Skeletal muscle tissue (tissue), 4 donors: Measurements from ENCODE around the gene SP3. TPM values are rescaled to one million over a fixed set of nuclear protein-coding genes. Genes with fewer than 3 reads are reported as not detected.

Source experiments
- H3K27ac ChIP-seq: one replicate; pipeline ENCODE4 v1.7.0; 2013; ENCODE audit warnings: mild to moderate bottlenecking, low read depth, low read length, inconsistent platforms
- H3K27me3 ChIP-seq, 3 donors: one replicate each; pipeline ENCODE4 v1.7.0; 2013; ENCODE audit warnings: low read length in 3 of 3; ENCODE audit not compliant: control insufficient read depth in 3 of 3, insufficient read depth in 3 of 3
- H3K36me3 ChIP-seq, 3 donors: one replicate each; pipeline ENCODE4 v1.7.0; 2013; ENCODE audit warnings: low read length in 3 of 3; ENCODE audit not compliant: control insufficient read depth in 3 of 3, insufficient read depth in 3 of 3
- H3K4me1 ChIP-seq, 3 donors: one replicate each; pipeline ENCODE4 v1.7.0; 2013; ENCODE audit warnings: low read length in 3 of 3, mild to moderate bottlenecking in 3 of 3; ENCODE audit not compliant: control insufficient read depth in 3 of 3, insufficient read depth in 3 of 3
- H3K4me3 ChIP-seq, 3 donors: one replicate each; pipeline ENCODE4 v1.7.0; 2013; ENCODE audit warnings: low read length in 3 of 3
- H3K9ac ChIP-seq, 3 donors: one replicate each; pipeline ENCODE4 v1.7.0; 2013; ENCODE audit warnings: low read length in 3 of 3, mild to moderate bottlenecking in 3 of 3, moderate library complexity in 2 of 3, low read depth in 1 of 3
- H3K9me3 ChIP-seq, 3 donors: one replicate each; pipeline ENCODE4 v1.7.0; 2013; ENCODE audit warnings: low read length in 3 of 3; ENCODE audit not compliant: control insufficient read depth in 3 of 3
- total RNA-seq: library from RNA; depleted of rRNA; stranded (reverse); fragments of >200 nt; gene quantifications from one replicate; pipeline ENCODE4 v1.2.3, GENCODE V29; 2014
- donor health status: Osteomylitis.

SP3 gene
- total RNA-seq, 1 donor from 2014 or later, result 90.3 TPM

DNA sequence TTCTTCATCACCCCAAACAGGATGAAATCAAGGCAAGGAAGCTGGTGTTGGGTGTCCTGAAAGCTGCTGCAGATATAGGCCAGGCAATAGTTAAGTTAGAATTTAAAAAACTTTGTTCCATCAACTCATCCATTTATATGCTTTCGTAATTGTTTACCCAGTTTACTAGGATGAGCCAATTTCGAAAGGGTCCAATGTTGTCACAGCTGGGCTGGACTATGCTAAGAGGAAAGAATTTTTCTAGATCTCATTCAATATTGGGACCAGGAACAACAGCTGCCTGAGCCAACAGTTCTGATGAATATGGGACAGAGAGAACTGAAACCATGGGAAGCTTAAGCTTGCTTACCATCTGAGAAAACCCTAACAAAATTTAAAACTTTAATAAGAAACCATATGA lies 21.6 kb upstream of the SP3 start:
- Histone ChIP-seq H3K9ac (no peak overlapping the region), H3K27me3 (no peaks in the 10 kb centered on the region), H3K4me3 (no peak overlapping the region), H3K4me1 (peaks cover 22 to 33% (median 30%) of the 10 kb centered on the region in 3 donors), H3K9me3 (no peaks in the 10 kb centered on the region), H3K36me3 (no peaks in the 10 kb centered on the region), H3K27ac (peak overlapping the region; percentile 28)

- H3K27ac ChIP-seq, result no peak overlapping the region
- no peak overlapping the region for H3K4me3 ChIP-seq
- no peaks in the 10 kb centered on the region for H3K36me3 ChIP-seq
- peaks cover 11 to 21% (median 19%) of the 10 kb centered on the region in 3 donors for H3K4me1 ChIP-seq
- no peak overlapping the region for H3K9ac ChIP-seq
- no peaks in the 10 kb centered on the region for H3K27me3 ChIP-seq
- H3K9me3 ChIP-seq, result no peaks in the 10 kb centered on the region
Observed at GRCh38 chr2:173985605-173985992, 20.4 kb upstream of the SP3 start.

- Histone ChIP-seq H3K9me3 (no peaks in the 10 kb centered on the region), H3K9ac (no peak overlapping the region), H3K27ac (no peak overlapping the region), H3K4me3 (no peak overlapping the region), H3K27me3 (no peaks in the 10 kb centered on the region), H3K4me1 (peaks cover 7 to 16% (median 14%) of the 10 kb centered on the region in 3 donors), H3K36me3 (no peaks in the 10 kb centered on the region)
Observed at GRCh38 chr2:173984866-173985604, 19.9 kb upstream of the SP3 start.

DNA sequence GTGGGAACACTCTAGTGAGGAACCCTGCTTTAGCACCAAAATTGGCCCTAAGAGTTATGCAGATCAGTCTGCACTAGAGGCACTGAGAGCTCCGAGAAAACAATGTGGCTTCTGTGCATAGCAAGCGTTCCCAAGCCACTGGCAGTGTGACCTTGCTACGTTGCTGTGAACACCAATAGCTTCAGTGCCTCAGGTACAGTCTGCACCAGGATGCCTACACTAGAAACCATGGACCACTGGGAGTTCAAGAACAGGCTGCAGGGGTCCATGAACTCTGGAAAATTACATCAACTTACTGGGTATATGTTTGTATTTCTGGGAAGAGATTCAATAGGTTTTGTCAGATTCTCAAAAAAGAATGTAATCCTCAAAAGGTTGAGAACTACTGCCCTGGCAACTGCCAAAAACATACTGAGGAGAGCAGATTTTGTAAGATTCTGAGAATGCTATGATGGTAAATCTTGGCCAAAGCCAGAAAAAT lies 18.3 kb upstream of the SP3 start:
- H3K9ac ChIP-seq, result no peak overlapping the region
- peaks cover 5 to 12% (median 9%) of the 10 kb centered on the region in 3 donors for H3K4me1 ChIP-seq
- no peaks in the 10 kb centered on the region for H3K36me3 ChIP-seq
- H3K27ac ChIP-seq, result no peak overlapping the region
- H3K27me3 ChIP-seq, result no peaks in the 10 kb centered on the region
- no peaks in the 10 kb centered on the region for H3K9me3 ChIP-seq
- H3K4me3 ChIP-seq, result no peak overlapping the region

- H3K27ac ChIP-seq, result no peak overlapping the region
- H3K36me3 ChIP-seq, result no peaks in the 10 kb centered on the region
- H3K9me3 ChIP-seq, result no peaks in the 10 kb centered on the region
- peaks cover 5 to 12% (median 9%) of the 10 kb centered on the region in 3 donors for H3K4me1 ChIP-seq
- no peak overlapping the region for H3K4me3 ChIP-seq
- no peak overlapping the region for H3K9ac ChIP-seq
- H3K27me3 ChIP-seq, result no peaks in the 10 kb centered on the region
Observed at GRCh38 chr2:173982918-173983317, 17.7 kb upstream of the SP3 start.

- no peak overlapping the region for H3K4me3 ChIP-seq
- H3K27ac ChIP-seq, result no peak overlapping the region
- H3K9me3 ChIP-seq, result no peaks in the 10 kb centered on the region
- no peaks in the 10 kb centered on the region for H3K36me3 ChIP-seq
- H3K27me3 ChIP-seq, result no peaks in the 10 kb centered on the region
- H3K9ac ChIP-seq, result no peak overlapping the region
- H3K4me1 ChIP-seq, result peaks cover 5 to 12% (median 9%) of the 10 kb centered on the region in 3 donors
Observed at GRCh38 chr2:173982182-173982714, 17.1 kb upstream of the SP3 start.

DNA sequence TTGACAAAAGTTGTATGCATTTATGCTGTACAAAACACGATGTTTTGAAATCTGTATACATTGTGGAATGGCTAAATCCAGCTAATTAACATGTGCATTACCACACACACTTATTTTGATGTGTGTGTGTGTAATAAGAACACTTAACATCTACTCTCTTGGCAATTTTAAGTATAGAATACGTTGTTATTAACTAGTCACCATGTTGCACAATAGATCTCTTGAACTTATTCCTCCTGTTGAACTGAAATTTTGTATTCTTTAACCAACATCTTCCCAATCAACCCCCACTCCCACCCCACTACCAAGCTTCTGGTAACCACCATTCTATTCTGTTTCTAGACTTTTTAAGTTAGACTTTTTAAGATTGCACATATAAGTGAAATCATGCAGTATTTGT lies 16.3 kb upstream of the SP3 start:
- Histone ChIP-seq H3K27me3 (no peaks in the 10 kb centered on the region), H3K9me3 (no peaks in the 10 kb centered on the region), H3K4me1 (peaks cover 4 to 12% (median 7%) of the 10 kb centered on the region in 3 donors), H3K9ac (no peak overlapping the region), H3K4me3 (no peak overlapping the region), H3K27ac (no peak overlapping the region), H3K36me3 (no peaks in the 10 kb centered on the region)

DNA sequence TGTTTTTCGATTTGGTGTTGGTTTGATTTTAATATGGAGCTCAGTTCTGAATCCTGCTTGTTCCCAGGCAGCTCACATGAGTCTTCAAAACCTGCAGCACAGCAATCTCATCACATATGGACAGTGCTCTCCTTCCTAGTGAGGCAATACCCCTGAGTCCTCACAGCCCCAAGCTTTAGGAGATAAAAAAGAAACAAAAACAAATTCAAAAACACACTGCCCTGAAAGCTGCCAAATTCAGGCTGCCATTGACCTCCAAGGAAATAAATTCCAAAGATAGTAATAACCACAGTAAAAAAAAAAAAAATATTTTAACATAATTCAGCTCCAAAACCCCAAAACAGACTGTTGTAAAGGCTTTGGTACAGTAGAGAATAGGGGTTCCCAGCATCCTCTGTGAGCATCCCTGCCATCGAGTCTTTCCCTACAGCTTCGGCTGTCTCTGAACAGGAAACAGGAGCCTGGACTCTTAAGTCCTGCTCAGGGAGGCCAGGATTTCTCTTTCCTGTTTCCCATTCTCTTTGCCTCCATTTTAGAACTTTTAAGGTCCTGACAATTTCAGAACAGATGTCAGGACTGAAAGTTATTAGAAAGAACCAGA lies 14.7 kb upstream of the SP3 start:
- no peaks in the 10 kb centered on the region for H3K27me3 ChIP-seq
- H3K9ac ChIP-seq, result no peak overlapping the region
- H3K27ac ChIP-seq, result no peak overlapping the region
- H3K4me1 ChIP-seq, result peaks cover 2 to 5% (median 4%) of the 10 kb centered on the region in 3 donors
- H3K9me3 ChIP-seq, result no peaks in the 10 kb centered on the region
- H3K4me3 ChIP-seq, result no peak overlapping the region
- no peaks in the 10 kb centered on the region for H3K36me3 ChIP-seq

GRCh38 chr2:173978447-173978846 lies 13.3 kb upstream of the SP3 start:
- no peak overlapping the region for H3K4me3 ChIP-seq

DNA sequence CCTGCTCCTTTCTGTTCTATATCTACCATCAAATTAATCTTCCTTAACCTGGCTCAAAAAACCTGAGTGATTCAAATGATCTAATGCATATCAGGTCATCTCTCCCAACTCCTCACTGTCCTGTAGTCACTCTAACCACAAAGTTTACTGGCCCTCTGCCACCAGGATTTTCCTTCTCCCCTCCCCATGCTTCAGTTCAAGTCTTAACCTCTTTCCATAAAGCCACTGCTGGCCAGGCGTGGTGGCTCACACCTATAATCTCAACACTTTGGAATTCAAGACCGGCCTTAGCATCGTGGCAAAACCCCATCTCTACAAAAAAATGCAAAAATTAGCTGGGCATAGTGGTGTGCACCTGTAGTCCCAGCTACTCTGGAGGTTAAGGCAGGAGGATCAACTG lies 7.5 kb upstream of the SP3 start:
- H3K9ac ChIP-seq, result no peak overlapping the region

More at GRCh38 chr2:173978447-173978846, 13.3 kb upstream of the SP3 start:
- Histone ChIP-seq H3K27me3 (no peaks in the 10 kb centered on the region), H3K27ac (no peak overlapping the region), H3K9ac (no peak overlapping the region), H3K9me3 (no peaks in the 10 kb centered on the region), H3K4me1 (peaks cover 2 to 5% (median 4%) of the 10 kb centered on the region in 3 donors), H3K36me3 (no peaks in the 10 kb centered on the region)

More for the DNA sequence above, 7.5 kb upstream of the SP3 start:
- Histone ChIP-seq H3K4me3 (no peak overlapping the region), H3K9me3 (no peaks in the 10 kb centered on the region), H3K27me3 (no peaks in the 10 kb centered on the region), H3K4me1 (no peaks in the 10 kb centered on the region), H3K27ac (no peak overlapping the region), H3K36me3 (no peaks in the 10 kb centered on the region)
